ENCODE data around the gene GFI1B. TPM values are rescaled to one million over a fixed set of nuclear protein-coding genes. Genes with fewer than 3 reads are reported as not detected.

The GFI1B gene
- total RNA-seq, 1 experiment from 2014 or later, result not detected

- ChIA-PET POLR2A (ENCODE audit: unreplicated experiment) (no interaction called here), CTCF (no interaction called here)
- Histone ChIP-seq H2AFZ (ENCODE audit: low read length) (no peak overlapping the region), H3K9me2 (replicated peaks; ENCODE audit: low read length) (no peaks in the 10 kb centered on the region), H3K9ac (ENCODE audit: low read length) (no peak overlapping the region), H3K9me3 (ENCODE audit: low read length) (no peaks in the 10 kb centered on the region), H3K27ac (ENCODE audit: low read length) (no peak overlapping the region), H3K4me3 (ENCODE audit: low read length) (no peak overlapping the region), H3K4me1 (ENCODE audit: insufficient read depth, low read length) (no peaks in the 10 kb centered on the region), H3K36me3 (ENCODE audit: low read depth, low read length) (no peaks in the 10 kb centered on the region), H3K4me2 (ENCODE audit: low read length) (no peak overlapping the region), H3K79me2 (ENCODE audit: low read length) (no peaks in the 10 kb centered on the region), H3F3A (ENCODE audit: low read length, unreplicated experiment) (no peaks in the 10 kb centered on the region), H3K27me3 (ENCODE audit: low read length) (no peaks in the 10 kb centered on the region), H4K20me1 (ENCODE audit: low read length) (no peaks in the 10 kb centered on the region)
- no peak for ATAC-seq
- intact Hi-C loops (cut with micrococcal nuclease), result no loop called here
- DNase-seq, result no peak
- BruUV-seq (replicated peaks), result no TSS peak
- TF ChIP-seq EZH2 (IDR thresholded peaks at IDR 0.05; ENCODE audit: low read length, unreplicated experiment) (no peak), CTCF (conservative IDR thresholded peaks at IDR 0.05; ENCODE audit: low read depth, low read length) (no peak), EZH2phosphoT487 (IDR thresholded peaks at IDR 0.05; ENCODE audit: borderline replicate concordance, low read length) (no peak)
Observed at GRCh38 chr9:133008824-133009223, 30.3 kb downstream of the GFI1B start.

DNA sequence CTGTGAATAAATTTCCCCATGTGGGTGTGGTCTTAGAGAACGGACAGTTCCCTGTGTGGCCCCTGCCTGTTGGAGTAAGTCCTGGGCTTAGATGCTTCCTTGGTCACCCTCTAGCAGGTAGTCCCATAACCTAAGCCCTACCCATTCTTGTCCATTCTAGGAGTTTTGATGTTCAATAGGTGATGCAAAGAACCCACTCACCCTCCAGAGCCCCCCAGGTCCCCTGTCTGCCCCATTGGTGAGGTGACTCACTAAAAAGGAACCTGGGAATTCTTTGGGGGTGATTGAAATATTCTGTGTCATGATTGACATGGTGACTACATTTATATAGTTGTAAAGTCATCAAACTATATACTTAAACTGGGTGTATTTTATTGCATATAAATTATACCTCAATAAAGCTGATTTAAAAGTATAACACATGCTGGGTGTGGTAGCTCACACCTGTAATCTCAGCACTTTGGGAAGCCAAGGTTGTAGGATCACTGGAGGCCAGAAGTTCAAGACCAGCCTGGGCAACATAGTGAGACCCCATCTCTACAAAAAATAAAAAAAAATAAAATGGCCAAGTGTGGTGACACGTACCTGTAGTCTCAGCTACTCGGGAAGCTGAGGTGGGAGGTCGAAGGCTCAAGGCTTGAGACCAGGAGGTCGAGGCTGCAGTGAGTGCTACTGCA lies 31.6 kb downstream of the GFI1B start:
- DNase-seq, result no peak
- no peaks in the 10 kb centered on the region for H3K9me2 ChIP-seq (replicated peaks; ENCODE audit: low read length)
- CTCF ChIA-PET, result no interaction called here
- no peaks in the 10 kb centered on the region for H3K36me3 ChIP-seq (ENCODE audit: low read depth, low read length)
- H3K4me1 ChIP-seq (ENCODE audit: insufficient read depth, low read length), result no peaks in the 10 kb centered on the region
- no peaks in the 10 kb centered on the region; the same call in none of the 2 replicates for H3K27me3 ChIP-seq (ENCODE audit: low read length)
- BruUV-seq (replicated peaks), result no TSS peak
- H2AFZ ChIP-seq (ENCODE audit: low read length), result no peak overlapping the region
- no peak overlapping the region for H3K4me2 ChIP-seq (ENCODE audit: low read length)
- H3K9me3 ChIP-seq (ENCODE audit: low read length), result no peaks in the 10 kb centered on the region
- no peaks in the 10 kb centered on the region for H3F3A ChIP-seq (ENCODE audit: low read length, unreplicated experiment)
- POLR2A ChIA-PET (ENCODE audit: unreplicated experiment), result no interaction called here
- ATAC-seq, result no peak
- H3K27ac ChIP-seq (ENCODE audit: low read length), result no peak overlapping the region
- H3K9ac ChIP-seq (ENCODE audit: low read length), result no peak overlapping the region
- H4K20me1 ChIP-seq (ENCODE audit: low read length), result no peaks in the 10 kb centered on the region
- intact Hi-C loops (cut with micrococcal nuclease), result no loop called here
- TF ChIP-seq EZH2 (IDR thresholded peaks at IDR 0.05; ENCODE audit: low read length, unreplicated experiment), result no peak
- TF ChIP-seq EZH2phosphoT487 (IDR thresholded peaks at IDR 0.05; ENCODE audit: borderline replicate concordance, low read length), result no peak
- no peak for TF ChIP-seq CTCF (conservative IDR thresholded peaks at IDR 0.05; ENCODE audit: low read depth, low read length)
- no peaks in the 10 kb centered on the region for H3K79me2 ChIP-seq (ENCODE audit: low read length)
- no peak overlapping the region for H3K4me3 ChIP-seq (ENCODE audit: low read length)

DNA sequence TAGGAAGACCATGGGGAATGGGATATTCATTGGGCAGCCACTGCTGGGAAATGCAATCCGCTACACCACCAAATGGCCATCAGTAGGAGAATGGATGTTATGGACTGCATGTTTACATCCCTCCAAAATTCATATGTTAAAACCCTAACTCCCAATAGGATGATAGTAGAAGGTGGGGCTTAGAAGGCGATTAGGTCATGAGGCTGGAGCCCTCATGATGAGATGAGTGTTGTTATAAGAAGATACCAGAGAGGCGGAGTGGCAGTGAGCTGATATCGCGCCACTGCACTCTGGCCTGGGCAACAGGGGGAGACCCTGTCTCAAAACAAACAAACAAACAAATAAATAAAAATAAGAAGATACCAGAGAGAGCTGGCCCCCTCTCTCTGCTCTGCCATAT lies 36.2 kb downstream of the GFI1B start:
- Histone ChIP-seq H3K27ac (ENCODE audit: low read length) (no peak overlapping the region), H3K4me2 (ENCODE audit: low read length) (no peak overlapping the region), H2AFZ (ENCODE audit: low read length) (no peak overlapping the region), H3F3A (ENCODE audit: low read length, unreplicated experiment) (no peaks in the 10 kb centered on the region), H3K79me2 (ENCODE audit: low read length) (no peaks in the 10 kb centered on the region), H3K9me3 (ENCODE audit: low read length) (no peaks in the 10 kb centered on the region), H3K27me3 (ENCODE audit: low read length) (peaks cover 11% of the 10 kb centered on the region), H3K9me2 (replicated peaks; ENCODE audit: low read length) (no peaks in the 10 kb centered on the region), H3K9ac (ENCODE audit: low read length) (no peak overlapping the region), H3K36me3 (ENCODE audit: low read depth, low read length) (no peaks in the 10 kb centered on the region), H4K20me1 (ENCODE audit: low read length) (no peaks in the 10 kb centered on the region), H3K4me3 (ENCODE audit: low read length) (no peak overlapping the region), H3K4me1 (ENCODE audit: insufficient read depth, low read length) (no peaks in the 10 kb centered on the region)
- intact Hi-C loops (cut with micrococcal nuclease), result no loop called here
- POLR2A ChIA-PET (ENCODE audit: unreplicated experiment), result no interaction called here
- no peak for TF ChIP-seq CTCF (conservative IDR thresholded peaks at IDR 0.05; ENCODE audit: low read depth, low read length)
- TF ChIP-seq EZH2 (IDR thresholded peaks at IDR 0.05; ENCODE audit: low read length, unreplicated experiment), result no peak
- no peak for TF ChIP-seq EZH2phosphoT487 (IDR thresholded peaks at IDR 0.05; ENCODE audit: borderline replicate concordance, low read length)
- BruUV-seq (replicated peaks), result no TSS peak
- ATAC-seq, result no peak
- CTCF ChIA-PET, result no interaction called here
- no peak for DNase-seq

Data from PC-3 (cell line).